HS-5 (cell line): ENCODE results near the gene MOSMO.
"Not testable (repeated sequence)": the region's sequence is repeated elsewhere in the genome, so short reads cannot be mapped to it uniquely, and the experiment has no call there.

Experiments used
- DNase-seq: peaks from one replicate; pipeline ENCODE4 v3.0.0-alpha.2; 2012; ENCODE audit warnings: low read depth

Gene MOSMO

GRCh38 chr16:22093331-22093730, 85.4 kb downstream of the MOSMO start:
- DNase-seq: no peak

- DNase-seq: no peak
These were observed 86.1 kb downstream of the MOSMO start for GRCh38 chr16:22093996-22094395.

- DNase-seq: peak; percentile 18
These were observed 90.7 kb downstream of the MOSMO start for GRCh38 chr16:22098405-22099255.

GRCh38 chr16:22099256-22099975, 91.5 kb downstream of the MOSMO start:
- DNase-seq: no peak

GRCh38 chr16:22103441-22103840, 95.5 kb downstream of the MOSMO start:
- DNase-seq: no peak

- DNase-seq: no peak
These were observed 101.5 kb downstream of the MOSMO start for GRCh38 chr16:22109258-22109898.

GRCh38 chr16:22111629-22112028, 103.7 kb downstream of the MOSMO start:
- not testable (repeated sequence) for DNase-seq

GRCh38 chr16:22116095-22116700, 108.3 kb downstream of the MOSMO start:
- no peak for DNase-seq

GRCh38 chr16:22117609-22118008, 109.7 kb downstream of the MOSMO start:
- no peak for DNase-seq

- no peak for DNase-seq
These were observed 112.5 kb downstream of the MOSMO start for GRCh38 chr16:22120440-22120839.

- no peak for DNase-seq
These were observed 114.3 kb downstream of the MOSMO start for GRCh38 chr16:22122239-22122638.

GRCh38 chr16:22123146-22123545, 115.2 kb downstream of the MOSMO start:
- DNase-seq: no peak

GRCh38 chr16:22123759-22124490, 116.0 kb downstream of the MOSMO start:
- no peak for DNase-seq

- no peak for DNase-seq
These were observed 116.8 kb downstream of the MOSMO start for GRCh38 chr16:22124583-22125284.

- DNase-seq: no peak
These were observed 118.2 kb downstream of the MOSMO start for GRCh38 chr16:22126037-22126558.

GRCh38 chr16:22128537-22128936, 120.6 kb downstream of the MOSMO start:
- not testable (repeated sequence) for DNase-seq

GRCh38 chr16:22130528-22130927, 122.6 kb downstream of the MOSMO start:
- DNase-seq: no peak

GRCh38 chr16:22132801-22133200, 124.9 kb downstream of the MOSMO start:
- no peak for DNase-seq
